Measurements from ENCODE around the gene TNFRSF1A. TPM values are rescaled to one million over a fixed set of nuclear protein-coding genes. Genes with fewer than 3 reads are reported as not detected.

TNFRSF1A gene
- total and polyA plus RNA-seq, 2 of the 13 experiments (the other 11 are each of a cell fraction or from before 2014, with no cell fraction given), result 41.5 to 61.2 TPM

DNA sequence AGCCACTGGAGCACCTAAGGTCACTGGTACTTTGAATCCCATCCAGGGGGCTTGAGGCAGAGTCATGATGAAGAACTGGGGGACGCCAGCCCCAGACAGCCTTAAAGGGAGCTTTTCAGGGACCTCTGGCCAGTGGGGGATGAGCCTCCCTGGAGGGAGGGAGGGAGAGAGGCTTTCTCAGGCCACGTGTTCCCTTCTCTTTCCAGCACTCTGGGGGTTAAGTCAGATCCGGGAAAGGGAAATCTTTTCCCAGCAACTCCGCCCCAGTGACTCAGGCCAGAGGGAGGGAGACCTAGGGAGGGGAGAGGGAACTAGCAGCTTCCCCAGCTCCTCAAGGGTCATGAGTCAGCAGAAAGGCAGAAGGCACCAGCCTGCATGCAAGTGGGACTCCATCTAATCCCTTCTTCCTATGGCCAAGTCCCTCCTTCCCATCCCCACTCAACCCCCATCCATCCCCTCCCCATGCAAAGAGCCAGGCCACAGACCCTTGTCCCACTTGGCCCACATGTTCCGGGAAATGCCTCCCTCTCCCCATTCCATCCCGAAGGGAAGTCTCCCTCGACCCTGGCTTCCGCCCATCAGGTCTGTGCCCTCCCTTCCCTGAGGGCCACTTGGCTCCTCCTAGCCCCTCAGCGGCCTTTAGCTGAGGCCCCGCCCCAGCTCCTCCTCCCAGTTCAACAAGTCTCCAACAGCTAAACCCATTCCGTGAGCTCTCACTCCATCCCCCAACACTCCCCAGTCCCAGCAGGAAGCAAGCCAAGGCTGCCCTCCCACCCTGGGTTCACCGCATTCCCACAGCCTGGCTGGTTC lies 5.6 kb downstream of the TNFRSF1A start (continued):
- TF ChIP-seq, protein P1, sequence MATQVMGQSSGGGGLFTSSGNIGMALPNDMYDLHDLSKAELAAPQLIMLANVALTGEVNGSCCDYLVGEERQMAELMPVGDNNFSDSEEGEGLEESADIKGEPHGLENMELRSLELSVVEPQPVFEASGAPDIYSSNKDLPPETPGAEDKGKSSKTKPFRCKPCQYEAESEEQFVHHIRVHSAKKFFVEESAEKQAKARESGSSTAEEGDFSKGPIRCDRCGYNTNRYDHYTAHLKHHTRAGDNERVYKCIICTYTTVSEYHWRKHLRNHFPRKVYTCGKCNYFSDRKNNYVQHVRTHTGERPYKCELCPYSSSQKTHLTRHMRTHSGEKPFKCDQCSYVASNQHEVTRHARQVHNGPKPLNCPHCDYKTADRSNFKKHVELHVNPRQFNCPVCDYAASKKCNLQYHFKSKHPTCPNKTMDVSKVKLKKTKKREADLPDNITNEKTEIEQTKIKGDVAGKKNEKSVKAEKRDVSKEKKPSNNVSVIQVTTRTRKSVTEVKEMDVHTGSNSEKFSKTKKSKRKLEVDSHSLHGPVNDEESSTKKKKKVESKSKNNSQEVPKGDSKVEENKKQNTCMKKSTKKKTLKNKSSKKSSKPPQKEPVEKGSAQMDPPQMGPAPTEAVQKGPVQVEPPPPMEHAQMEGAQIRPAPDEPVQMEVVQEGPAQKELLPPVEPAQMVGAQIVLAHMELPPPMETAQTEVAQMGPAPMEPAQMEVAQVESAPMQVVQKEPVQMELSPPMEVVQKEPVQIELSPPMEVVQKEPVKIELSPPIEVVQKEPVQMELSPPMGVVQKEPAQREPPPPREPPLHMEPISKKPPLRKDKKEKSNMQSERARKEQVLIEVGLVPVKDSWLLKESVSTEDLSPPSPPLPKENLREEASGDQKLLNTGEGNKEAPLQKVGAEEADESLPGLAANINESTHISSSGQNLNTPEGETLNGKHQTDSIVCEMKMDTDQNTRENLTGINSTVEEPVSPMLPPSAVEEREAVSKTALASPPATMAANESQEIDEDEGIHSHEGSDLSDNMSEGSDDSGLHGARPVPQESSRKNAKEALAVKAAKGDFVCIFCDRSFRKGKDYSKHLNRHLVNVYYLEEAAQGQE (IDR thresholded peaks at IDR 0.05; ENCODE audit: borderline replicate concordance in 1 of 2, low read depth in 1 of 2, low read length in 2 of 2), result peak in 1 of 2 experiments; percentile 52; a peak in 1 of 4 replicates
- TF ChIP-seq ZNF790 (CRISPR knock-in tag; IDR thresholded peaks at IDR 0.05; ENCODE audit: borderline replicate concordance), result no peak
- TF ChIP-seq ZNF720 (CRISPR knock-in tag; IDR thresholded peaks at IDR 0.05), result no peak
- no peak for TF ChIP-seq MBD4 (IDR thresholded peaks at IDR 0.05; ENCODE audit: borderline replicate concordance, low read length)
- TF ChIP-seq, protein P2, sequence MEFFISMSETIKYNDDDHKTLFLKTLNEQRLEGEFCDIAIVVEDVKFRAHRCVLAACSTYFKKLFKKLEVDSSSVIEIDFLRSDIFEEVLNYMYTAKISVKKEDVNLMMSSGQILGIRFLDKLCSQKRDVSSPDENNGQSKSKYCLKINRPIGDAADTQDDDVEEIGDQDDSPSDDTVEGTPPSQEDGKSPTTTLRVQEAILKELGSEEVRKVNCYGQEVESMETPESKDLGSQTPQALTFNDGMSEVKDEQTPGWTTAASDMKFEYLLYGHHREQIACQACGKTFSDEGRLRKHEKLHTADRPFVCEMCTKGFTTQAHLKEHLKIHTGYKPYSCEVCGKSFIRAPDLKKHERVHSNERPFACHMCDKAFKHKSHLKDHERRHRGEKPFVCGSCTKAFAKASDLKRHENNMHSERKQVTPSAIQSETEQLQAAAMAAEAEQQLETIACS (CRISPR knock-in tag; IDR thresholded peaks at IDR 0.05), result no peak
- TF ChIP-seq, protein P3, sequence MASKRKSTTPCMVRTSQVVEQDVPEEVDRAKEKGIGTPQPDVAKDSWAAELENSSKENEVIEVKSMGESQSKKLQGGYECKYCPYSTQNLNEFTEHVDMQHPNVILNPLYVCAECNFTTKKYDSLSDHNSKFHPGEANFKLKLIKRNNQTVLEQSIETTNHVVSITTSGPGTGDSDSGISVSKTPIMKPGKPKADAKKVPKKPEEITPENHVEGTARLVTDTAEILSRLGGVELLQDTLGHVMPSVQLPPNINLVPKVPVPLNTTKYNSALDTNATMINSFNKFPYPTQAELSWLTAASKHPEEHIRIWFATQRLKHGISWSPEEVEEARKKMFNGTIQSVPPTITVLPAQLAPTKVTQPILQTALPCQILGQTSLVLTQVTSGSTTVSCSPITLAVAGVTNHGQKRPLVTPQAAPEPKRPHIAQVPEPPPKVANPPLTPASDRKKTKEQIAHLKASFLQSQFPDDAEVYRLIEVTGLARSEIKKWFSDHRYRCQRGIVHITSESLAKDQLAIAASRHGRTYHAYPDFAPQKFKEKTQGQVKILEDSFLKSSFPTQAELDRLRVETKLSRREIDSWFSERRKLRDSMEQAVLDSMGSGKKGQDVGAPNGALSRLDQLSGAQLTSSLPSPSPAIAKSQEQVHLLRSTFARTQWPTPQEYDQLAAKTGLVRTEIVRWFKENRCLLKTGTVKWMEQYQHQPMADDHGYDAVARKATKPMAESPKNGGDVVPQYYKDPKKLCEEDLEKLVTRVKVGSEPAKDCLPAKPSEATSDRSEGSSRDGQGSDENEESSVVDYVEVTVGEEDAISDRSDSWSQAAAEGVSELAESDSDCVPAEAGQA (IDR thresholded peaks at IDR 0.05; ENCODE audit: low read depth), result no peak
- TF ChIP-seq, protein P3 (CRISPR knock-in tag; IDR thresholded peaks at IDR 0.05; ENCODE audit: borderline replicate concordance), result no peak
- TF ChIP-seq SP4 (CRISPR knock-in tag; IDR thresholded peaks at IDR 0.05), result peak; percentile 69
- TF ChIP-seq, protein P4, sequence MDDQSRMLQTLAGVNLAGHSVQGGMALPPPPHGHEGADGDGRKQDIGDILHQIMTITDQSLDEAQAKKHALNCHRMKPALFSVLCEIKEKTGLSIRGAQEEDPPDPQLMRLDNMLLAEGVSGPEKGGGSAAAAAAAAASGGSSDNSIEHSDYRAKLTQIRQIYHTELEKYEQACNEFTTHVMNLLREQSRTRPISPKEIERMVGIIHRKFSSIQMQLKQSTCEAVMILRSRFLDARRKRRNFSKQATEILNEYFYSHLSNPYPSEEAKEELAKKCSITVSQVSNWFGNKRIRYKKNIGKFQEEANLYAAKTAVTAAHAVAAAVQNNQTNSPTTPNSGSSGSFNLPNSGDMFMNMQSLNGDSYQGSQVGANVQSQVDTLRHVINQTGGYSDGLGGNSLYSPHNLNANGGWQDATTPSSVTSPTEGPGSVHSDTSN (CRISPR knock-in tag; IDR thresholded peaks at IDR 0.05; ENCODE audit: borderline replicate concordance), result no peak
- no peak for TF ChIP-seq ZKSCAN5 (CRISPR knock-in tag; IDR thresholded peaks at IDR 0.05)
- no peak for TF ChIP-seq MEIS1 (CRISPR knock-in tag; IDR thresholded peaks at IDR 0.05; ENCODE audit: borderline replicate concordance)
- peak; percentile 89 for TF ChIP-seq TAF1 (CRISPR knock-in tag; IDR thresholded peaks at IDR 0.05)
- no peak for TF ChIP-seq BRCA1 (CRISPR knock-in tag; IDR thresholded peaks at IDR 0.05)
- TF ChIP-seq RCOR2 (CRISPR knock-in tag; IDR thresholded peaks at IDR 0.05), result peak; percentile 35; the same call in 1 of the 2 replicates
- no peak for TF ChIP-seq ZFP1 (CRISPR knock-in tag; IDR thresholded peaks at IDR 0.05)
- TF ChIP-seq, protein P5, sequence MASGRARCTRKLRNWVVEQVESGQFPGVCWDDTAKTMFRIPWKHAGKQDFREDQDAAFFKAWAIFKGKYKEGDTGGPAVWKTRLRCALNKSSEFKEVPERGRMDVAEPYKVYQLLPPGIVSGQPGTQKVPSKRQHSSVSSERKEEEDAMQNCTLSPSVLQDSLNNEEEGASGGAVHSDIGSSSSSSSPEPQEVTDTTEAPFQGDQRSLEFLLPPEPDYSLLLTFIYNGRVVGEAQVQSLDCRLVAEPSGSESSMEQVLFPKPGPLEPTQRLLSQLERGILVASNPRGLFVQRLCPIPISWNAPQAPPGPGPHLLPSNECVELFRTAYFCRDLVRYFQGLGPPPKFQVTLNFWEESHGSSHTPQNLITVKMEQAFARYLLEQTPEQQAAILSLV (CRISPR knock-in tag; IDR thresholded peaks at IDR 0.05; ENCODE audit: borderline replicate concordance), result peak; percentile 65; the same call in 1 of the 2 replicates
